HEK293 (cell line): ENCODE measurements around the gene MTX2.

ENCODE experiments used
- CTCF ChIA-PET: fragments of 350-600 bp; formaldehyde crosslinking; extraction: SDS; loops from one replicate; lab custom pipeline; 2021; ENCODE audit warnings: antibody characterized with exemption; lab: Yijun Ruan, JAX
- POLR2A ChIA-PET: fragments of 300-600 bp; formaldehyde crosslinking; extraction: SDS; loops from one replicate; lab custom pipeline; 2020; ENCODE audit warnings: antibody characterized with exemption, inconsistent platforms; lab: Yijun Ruan, JAX
- H3K27ac ChIP-seq: fragments of 200-500 bp; sonication (Bioruptor generic); 2 replicates; pipeline ENCODE4 v1.5.1; 2014; ENCODE audit warnings: low read depth, low read length, control low read depth, inconsistent platforms; ENCODE audit errors: extremely low read depth
- H3K36me3 ChIP-seq, 2 experiments: fragments of 200-500 bp in 1 of 2; sonication (Bioruptor generic) in 1 of 2; 1 replicate in 1 of 2; 2 replicates in 1 of 2; pipeline ENCODE4 v1.5.1; 2014 to 2017; ENCODE audit warnings: inconsistent platforms in 2 of 2, low read length in 2 of 2; ENCODE audit not compliant: control insufficient read depth in 2 of 2, insufficient read depth in 1 of 2
- H3K4me1 ChIP-seq: fragments of 200-500 bp; sonication (Bioruptor generic); 2 replicates; pipeline ENCODE4 v1.5.1; 2014; ENCODE audit warnings: mild to moderate bottlenecking, low read length, inconsistent platforms; ENCODE audit not compliant: control insufficient read depth, insufficient read depth
- H3K4me3 ChIP-seq: 2 replicates; pipeline ENCODE4 v1.5.1; 2011; ENCODE audit warnings: low read depth, mild to moderate bottlenecking, control low read depth, low read length, moderate library complexity
- H3K9me3 ChIP-seq: fragments of 200-500 bp; sonication (Bioruptor generic); 2 replicates; pipeline ENCODE4 v1.5.1; 2014; ENCODE audit warnings: low read depth, low read length, inconsistent platforms; ENCODE audit not compliant: control insufficient read depth, insufficient read depth
- IKZF3 ChIP-seq: fragments of 450-650 bp; IDR thresholded peaks from 2 replicates; pipeline ENCODE4 v1.5.0; 2018; ENCODE audit warnings: missing biosample characterization, mild to moderate bottlenecking, missing genetic modification characterization, moderate library complexity
- KLF16 ChIP-seq: fragments of 450-650 bp; formaldehyde crosslinking; IDR thresholded peaks from 2 replicates; pipeline ENCODE4 v1.5.1; 2017; ENCODE audit warnings: missing biosample characterization, missing genetic modification characterization
- KLF9 ChIP-seq: fragments of 450-650 bp; formaldehyde crosslinking; IDR thresholded peaks from 2 replicates; pipeline ENCODE4 v1.5.1; 2016; ENCODE audit warnings: missing biosample characterization, missing genetic modification characterization, low read depth
- SP2 ChIP-seq: fragments of 450-650 bp; formaldehyde crosslinking; IDR thresholded peaks from 2 replicates; pipeline ENCODE4 v1.5.1; 2016; ENCODE audit warnings: missing biosample characterization, missing genetic modification characterization
- SP7 ChIP-seq: fragments of 450-650 bp; formaldehyde crosslinking; IDR thresholded peaks from 2 replicates; pipeline ENCODE4 v1.5.1; 2016; ENCODE audit warnings: missing biosample characterization, missing genetic modification characterization
- ZNF211 ChIP-seq: fragments of 450-650 bp; formaldehyde crosslinking; IDR thresholded peaks from 2 replicates; pipeline ENCODE4 v1.5.1; 2016; ENCODE audit warnings: low read depth, missing biosample characterization, missing genetic modification characterization
- ZNF433 ChIP-seq: fragments of 450-650 bp; formaldehyde crosslinking; IDR thresholded peaks from 2 replicates; pipeline ENCODE4 v1.5.1; 2016; ENCODE audit warnings: missing biosample characterization, missing genetic modification characterization, low read depth
- ZNF654 ChIP-seq: fragments of 450-650 bp; formaldehyde crosslinking; IDR thresholded peaks from 2 replicates; pipeline ENCODE4 v1.5.1; 2016; ENCODE audit warnings: low read depth, missing biosample characterization, missing genetic modification characterization
- ZNF670 ChIP-seq: fragments of 450-650 bp; formaldehyde crosslinking; IDR thresholded peaks from 2 replicates; pipeline ENCODE4 v1.5.1; 2016; ENCODE audit warnings: missing biosample characterization, missing genetic modification characterization, low read depth
- ZNF777 ChIP-seq: fragments of 450-650 bp; formaldehyde crosslinking; IDR thresholded peaks from 2 replicates; pipeline ENCODE4 v1.5.1; 2017; ENCODE audit warnings: missing biosample characterization, missing genetic modification characterization, borderline replicate concordance
- TF ChIP-seq, protein P1 (sequence below): fragments of 450-650 bp; formaldehyde crosslinking; IDR thresholded peaks from 2 replicates; pipeline ENCODE4 v1.5.1; 2017; ENCODE audit warnings: missing biosample characterization, missing genetic modification characterization
- TF ChIP-seq, protein P2 (sequence below): fragments of 450-650 bp; formaldehyde crosslinking; IDR thresholded peaks from 2 replicates; pipeline ENCODE4 v1.5.1; 2016; ENCODE audit warnings: missing biosample characterization, missing genetic modification characterization
- TF ChIP-seq, protein P3 (sequence below): fragments of 450-650 bp; formaldehyde crosslinking; conservative IDR thresholded peaks from 2 replicates; pipeline ENCODE4 v1.5.1; 2016; ENCODE audit warnings: low read depth, missing biosample characterization, missing genetic modification characterization
- TF ChIP-seq, protein P4 (sequence below): fragments of 450-650 bp; formaldehyde crosslinking; IDR thresholded peaks from 2 replicates; pipeline ENCODE4 v1.5.1; 2016; ENCODE audit warnings: missing biosample characterization, missing genetic modification characterization

The MTX2 gene

DNA sequence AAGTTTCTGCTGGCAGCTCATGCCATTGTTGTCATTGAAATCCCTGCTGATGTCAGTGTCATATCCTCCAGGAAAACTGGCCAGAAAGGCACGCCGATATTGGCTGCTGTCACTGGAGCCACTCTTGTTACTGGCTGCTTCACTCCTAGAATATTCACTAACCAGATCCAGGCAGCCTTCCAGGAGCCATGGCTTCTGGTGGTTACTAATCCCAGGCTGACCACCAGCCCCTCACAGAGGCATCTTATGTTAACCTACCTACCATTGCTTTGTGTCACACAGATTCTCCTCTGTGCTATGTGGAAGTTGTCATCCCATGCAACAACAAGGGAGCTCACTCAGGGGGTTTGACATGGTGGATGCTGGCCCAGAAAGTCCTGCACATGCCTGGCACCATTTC is 27.0 kb upstream of the MTX2 start:
- no peaks in the 10 kb centered on the region for H3K4me1 ChIP-seq
- TF ChIP-seq SP2 (tag by site-specific recombination) (no peak), ZNF433 (tag by site-specific recombination) (no peak), KLF9 (tag by site-specific recombination) (no peak), SP7 (tag by site-specific recombination) (no peak), IKZF3 (tag by site-specific recombination) (no peak), KLF16 (no peak), ZNF654 (tag by site-specific recombination) (no peak), ZNF670 (tag by site-specific recombination) (no peak), ZNF211 (no peak)
- TF ChIP-seq, protein P1, sequence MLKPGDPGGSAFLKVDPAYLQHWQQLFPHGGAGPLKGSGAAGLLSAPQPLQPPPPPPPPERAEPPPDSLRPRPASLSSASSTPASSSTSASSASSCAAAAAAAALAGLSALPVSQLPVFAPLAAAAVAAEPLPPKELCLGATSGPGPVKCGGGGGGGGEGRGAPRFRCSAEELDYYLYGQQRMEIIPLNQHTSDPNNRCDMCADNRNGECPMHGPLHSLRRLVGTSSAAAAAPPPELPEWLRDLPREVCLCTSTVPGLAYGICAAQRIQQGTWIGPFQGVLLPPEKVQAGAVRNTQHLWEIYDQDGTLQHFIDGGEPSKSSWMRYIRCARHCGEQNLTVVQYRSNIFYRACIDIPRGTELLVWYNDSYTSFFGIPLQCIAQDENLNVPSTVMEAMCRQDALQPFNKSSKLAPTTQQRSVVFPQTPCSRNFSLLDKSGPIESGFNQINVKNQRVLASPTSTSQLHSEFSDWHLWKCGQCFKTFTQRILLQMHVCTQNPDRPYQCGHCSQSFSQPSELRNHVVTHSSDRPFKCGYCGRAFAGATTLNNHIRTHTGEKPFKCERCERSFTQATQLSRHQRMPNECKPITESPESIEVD (tag by site-specific recombination) = no peak
- TF ChIP-seq, protein P2, sequence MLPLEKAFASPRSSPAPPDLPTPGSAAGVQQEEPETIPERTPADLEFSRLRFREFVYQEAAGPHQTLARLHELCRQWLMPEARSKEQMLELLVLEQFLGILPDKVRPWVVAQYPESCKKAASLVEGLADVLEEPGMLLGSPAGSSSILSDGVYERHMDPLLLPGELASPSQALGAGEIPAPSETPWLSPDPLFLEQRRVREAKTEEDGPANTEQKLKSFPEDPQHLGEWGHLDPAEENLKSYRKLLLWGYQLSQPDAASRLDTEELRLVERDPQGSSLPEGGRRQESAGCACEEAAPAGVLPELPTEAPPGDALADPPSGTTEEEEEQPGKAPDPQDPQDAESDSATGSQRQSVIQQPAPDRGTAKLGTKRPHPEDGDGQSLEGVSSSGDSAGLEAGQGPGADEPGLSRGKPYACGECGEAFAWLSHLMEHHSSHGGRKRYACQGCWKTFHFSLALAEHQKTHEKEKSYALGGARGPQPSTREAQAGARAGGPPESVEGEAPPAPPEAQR (tag by site-specific recombination) = no peak
- TF ChIP-seq, protein P3, sequence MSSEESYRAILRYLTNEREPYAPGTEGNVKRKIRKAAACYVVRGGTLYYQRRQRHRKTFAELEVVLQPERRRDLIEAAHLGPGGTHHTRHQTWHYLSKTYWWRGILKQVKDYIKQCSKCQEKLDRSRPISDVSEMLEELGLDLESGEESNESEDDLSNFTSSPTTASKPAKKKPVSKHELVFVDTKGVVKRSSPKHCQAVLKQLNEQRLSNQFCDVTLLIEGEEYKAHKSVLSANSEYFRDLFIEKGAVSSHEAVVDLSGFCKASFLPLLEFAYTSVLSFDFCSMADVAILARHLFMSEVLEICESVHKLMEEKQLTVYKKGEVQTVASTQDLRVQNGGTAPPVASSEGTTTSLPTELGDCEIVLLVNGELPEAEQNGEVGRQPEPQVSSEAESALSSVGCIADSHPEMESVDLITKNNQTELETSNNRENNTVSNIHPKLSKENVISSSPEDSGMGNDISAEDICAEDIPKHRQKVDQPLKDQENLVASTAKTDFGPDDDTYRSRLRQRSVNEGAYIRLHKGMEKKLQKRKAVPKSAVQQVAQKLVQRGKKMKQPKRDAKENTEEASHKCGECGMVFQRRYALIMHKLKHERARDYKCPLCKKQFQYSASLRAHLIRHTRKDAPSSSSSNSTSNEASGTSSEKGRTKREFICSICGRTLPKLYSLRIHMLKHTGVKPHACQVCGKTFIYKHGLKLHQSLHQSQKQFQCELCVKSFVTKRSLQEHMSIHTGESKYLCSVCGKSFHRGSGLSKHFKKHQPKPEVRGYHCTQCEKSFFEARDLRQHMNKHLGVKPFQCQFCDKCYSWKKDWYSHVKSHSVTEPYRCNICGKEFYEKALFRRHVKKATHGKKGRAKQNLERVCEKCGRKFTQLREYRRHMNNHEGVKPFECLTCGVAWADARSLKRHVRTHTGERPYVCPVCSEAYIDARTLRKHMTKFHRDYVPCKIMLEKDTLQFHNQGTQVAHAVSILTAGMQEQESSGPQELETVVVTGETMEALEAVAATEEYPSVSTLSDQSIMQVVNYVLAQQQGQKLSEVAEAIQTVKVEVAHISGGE = no peak
- TF ChIP-seq, protein P4, sequence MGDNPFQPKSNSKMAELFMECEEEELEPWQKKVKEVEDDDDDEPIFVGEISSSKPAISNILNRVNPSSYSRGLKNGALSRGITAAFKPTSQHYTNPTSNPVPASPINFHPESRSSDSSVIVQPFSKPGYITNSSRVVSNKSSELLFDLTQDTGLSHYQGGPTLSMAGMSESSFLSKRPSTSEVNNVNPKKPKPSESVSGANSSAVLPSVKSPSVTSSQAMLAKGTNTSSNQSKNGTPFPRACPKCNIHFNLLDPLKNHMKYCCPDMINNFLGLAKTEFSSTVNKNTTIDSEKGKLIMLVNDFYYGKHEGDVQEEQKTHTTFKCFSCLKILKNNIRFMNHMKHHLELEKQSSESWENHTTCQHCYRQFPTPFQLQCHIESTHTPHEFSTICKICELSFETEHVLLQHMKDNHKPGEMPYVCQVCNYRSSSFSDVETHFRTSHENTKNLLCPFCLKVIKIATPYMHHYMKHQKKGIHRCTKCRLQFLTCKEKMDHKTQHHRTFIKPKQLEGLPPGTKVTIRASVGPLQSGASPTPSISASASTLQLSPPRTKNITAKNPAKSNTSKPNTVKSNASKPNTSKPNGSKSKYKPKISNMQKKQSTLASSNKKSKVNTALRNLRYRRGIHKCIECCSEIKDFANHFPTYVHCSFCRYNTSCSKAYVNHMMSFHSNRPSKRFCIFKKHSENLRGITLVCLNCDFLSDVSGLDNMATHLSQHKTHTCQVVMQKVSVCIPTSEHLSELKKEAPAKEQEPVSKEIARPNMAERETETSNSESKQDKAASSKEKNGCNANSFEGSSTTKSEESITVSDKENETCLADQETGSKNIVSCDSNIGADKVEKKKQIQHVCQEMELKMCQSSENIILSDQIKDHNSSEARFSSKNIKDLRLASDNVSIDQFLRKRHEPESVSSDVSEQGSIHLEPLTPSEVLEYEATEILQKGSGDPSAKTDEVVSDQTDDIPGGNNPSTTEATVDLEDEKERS (tag by site-specific recombination) = no peak
- H3K36me3 ChIP-seq = no peaks in the 10 kb centered on the region
- ChIA-PET POLR2A (interaction anchor here (0.7 to 1.2 kb wide), 2 partner anchors 27 to 795 kb away, joined by 3 to 5 read pairs; partner anchors contain the start of gene MTX2), CTCF (no interaction called here)
- H3K27ac ChIP-seq = no peak overlapping the region
- no peaks in the 10 kb centered on the region for H3K9me3 ChIP-seq
- no peak overlapping the region for H3K4me3 ChIP-seq

DNA sequence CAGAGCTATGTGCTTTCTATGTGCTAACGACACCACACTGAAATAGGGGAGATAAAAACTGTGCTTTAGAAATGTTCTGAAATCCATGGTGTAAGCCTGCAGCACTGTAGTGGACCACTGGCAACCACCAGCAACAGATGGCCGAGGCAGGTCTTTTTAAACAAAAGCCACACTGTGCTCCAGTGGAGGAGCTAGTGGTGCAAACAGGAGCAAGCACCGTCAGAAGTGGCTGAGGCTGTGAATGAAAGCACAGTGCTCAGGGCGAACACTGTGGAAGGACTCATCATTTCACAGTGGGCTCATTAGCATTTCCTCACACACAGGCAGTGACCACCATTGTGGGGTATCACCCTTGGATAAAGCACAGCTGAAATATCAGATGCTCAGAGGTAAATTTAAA is 22.9 kb upstream of the MTX2 start:
- H3K4me1 ChIP-seq = no peaks in the 10 kb centered on the region
- ChIA-PET POLR2A (no interaction called here), CTCF (no interaction called here)
- TF ChIP-seq, protein P3 = no peak
- no peak for TF ChIP-seq ZNF777 (tag by site-specific recombination)
- no peaks in the 10 kb centered on the region for H3K36me3 ChIP-seq
- H3K9me3 ChIP-seq = no peaks in the 10 kb centered on the region
- H3K27ac ChIP-seq = no peak overlapping the region
- H3K4me3 ChIP-seq = no peak overlapping the region
